ENCODE data around the gene DNMT1.

The DNMT1 gene

GRCh38 chr19:10124429-10124828, 70.3 kb downstream of the DNMT1 start:
- H3K4me3 ChIP-seq (ENCODE audit: low read depth, low read length): no peak overlapping the region
- H3K27me3 ChIP-seq (replicated peaks): no peaks in the 10 kb centered on the region
- TF ChIP-seq CTCF (IDR thresholded peaks at IDR 0.05; ENCODE audit: low read depth, low read length, missing control alignments): no peak
- in situ Hi-C loops (cut with HindIII; ENCODE audit: low pct_ligation_motif_present, low sequenced_read_pairs): no loop called here
- no peak overlapping the region for H3K27ac ChIP-seq
- no peak for DNase-seq
- peaks cover 3% of the 10 kb centered on the region for H3K36me3 ChIP-seq (replicated peaks)

GRCh38 chr19:10122045-10122444, 72.7 kb downstream of the DNMT1 start:
- Histone ChIP-seq H3K27me3 (replicated peaks) (no peaks in the 10 kb centered on the region), H3K4me3 (ENCODE audit: low read depth, low read length) (no peak overlapping the region), H3K27ac (no peak overlapping the region), H3K36me3 (replicated peaks) (peaks cover 11% of the 10 kb centered on the region)
- no peak for TF ChIP-seq CTCF (IDR thresholded peaks at IDR 0.05; ENCODE audit: low read depth, low read length, missing control alignments)
- no peak for DNase-seq
- in situ Hi-C loops (cut with HindIII; ENCODE audit: low pct_ligation_motif_present, low sequenced_read_pairs): no loop called here

- Histone ChIP-seq H3K27ac (peak overlapping the region; percentile 10), H3K36me3 (replicated peaks) (peaks cover 25% of the 10 kb centered on the region), H3K4me3 (ENCODE audit: low read depth, low read length) (no peak overlapping the region), H3K27me3 (replicated peaks) (no peaks in the 10 kb centered on the region)
- TF ChIP-seq CTCF (IDR thresholded peaks at IDR 0.05; ENCODE audit: low read depth, low read length, missing control alignments): no peak
- in situ Hi-C loops (cut with HindIII; ENCODE audit: low pct_ligation_motif_present, low sequenced_read_pairs): no loop called here
- DNase-seq: peak; percentile 74
Measured at GRCh38 chr19:10120538-10121189, 74.1 kb downstream of the DNMT1 start.

GRCh38 chr19:10118960-10119359, 75.8 kb downstream of the DNMT1 start:
- H3K27me3 ChIP-seq (replicated peaks): no peaks in the 10 kb centered on the region
- H3K27ac ChIP-seq: peak overlapping the region; percentile 82
- in situ Hi-C loops (cut with HindIII; ENCODE audit: low pct_ligation_motif_present, low sequenced_read_pairs): no loop called here
- no peak for TF ChIP-seq CTCF (IDR thresholded peaks at IDR 0.05; ENCODE audit: low read depth, low read length, missing control alignments)
- no peak for DNase-seq
- peaks cover 40% of the 10 kb centered on the region for H3K36me3 ChIP-seq (replicated peaks)
- H3K4me3 ChIP-seq (ENCODE audit: low read depth, low read length): peak overlapping the region; percentile 95

- no peak for TF ChIP-seq CTCF (IDR thresholded peaks at IDR 0.05; ENCODE audit: low read depth, low read length, missing control alignments)
- Histone ChIP-seq H3K27me3 (replicated peaks) (no peaks in the 10 kb centered on the region), H3K36me3 (replicated peaks) (peaks cover 44% of the 10 kb centered on the region), H3K27ac (no peak overlapping the region), H3K4me3 (ENCODE audit: low read depth, low read length) (no peak overlapping the region)
- no peak for DNase-seq
- in situ Hi-C loops (cut with HindIII; ENCODE audit: low pct_ligation_motif_present, low sequenced_read_pairs): no loop called here
Measured at GRCh38 chr19:10116866-10117616, 77.7 kb downstream of the DNMT1 start.
